ENCODE data around the gene OR4K15. TPM values are rescaled to one million over a fixed set of nuclear protein-coding genes. Genes with fewer than 3 reads are reported as not detected.

Gene OR4K15
- total RNA-seq (2021; ENCODE audit: unreplicated experiment) = not detected
- polyA plus RNA-seq (2012) = not detected in 2 replicates
- Bru-seq, nascent RNA = not detected
- BruChase-seq, experiment 1, labeled RNA remaining after a 6-hour chase = not detected
- BruChase-seq, experiment 2, labeled RNA remaining after a 2-hour chase = not detected
- long read RNA-seq = 0 reads

DNA sequence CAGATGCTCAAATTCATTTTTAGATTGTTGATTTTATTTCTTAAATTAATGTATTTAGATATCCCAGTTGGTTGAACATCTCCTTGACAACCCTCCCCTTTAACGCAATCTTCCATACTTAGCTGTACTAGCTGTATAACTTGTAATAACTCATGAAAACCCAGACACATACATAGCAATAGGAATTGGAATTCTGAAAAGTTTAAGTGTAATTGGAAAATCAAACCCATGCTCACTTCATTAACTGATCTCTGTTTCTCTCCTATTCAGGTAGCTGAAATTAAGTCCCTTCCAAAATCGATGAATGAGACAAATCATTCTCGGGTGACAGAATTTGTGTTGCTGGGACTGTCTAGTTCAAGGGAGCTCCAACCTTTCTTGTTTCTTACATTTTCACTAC, at the start of gene OR4K15:
OR4K15 (plus strand) TSS at position 301 of the 400 bp plus-strand sequence; CDS start at position 301, 0 bp downstream.
- ChIA-PET RAD21 (ENCODE audit: low non-redundant PET in 1 of 2, low total read pairs in 2 of 2, uncharacterized antibody in 2 of 2, unreplicated experiment in 2 of 2) (no interaction called here), CTCF (no interaction called here), POLR2A (no interaction called here)
- Histone ChIP-seq H3K27me3 (ENCODE audit: insufficient read depth, low read length) (no peaks in the 10 kb centered on the region), H3K9me2 (ENCODE audit: insufficient read depth) (no peaks in the 10 kb centered on the region), H3K9ac (ENCODE audit: low read length) (no peak within 1 kb of the TSS), H2AFZ (ENCODE audit: low read depth, low read length, poor library complexity, severe bottlenecking) (no peak within 1 kb of the TSS), H3K36me3 (ENCODE audit: control insufficient read depth in 1 of 2, insufficient read depth in 2 of 2, low read length in 2 of 2) (no peaks in the 10 kb centered on the region), H3K79me2 (ENCODE audit: insufficient read depth, low read length) (no peaks in the 10 kb centered on the region), H3K4me3 (replicated peaks in 1 of 2; ENCODE audit: low read depth in 1 of 2, low read length in 2 of 2) (no peak within 1 kb of the TSS), H3K27ac (ENCODE audit: low read depth, low read length) (no peak within 1 kb of the TSS), H3K4me1 (ENCODE audit: control insufficient read depth in 1 of 2, insufficient read depth in 2 of 2, low read length in 2 of 2) (no peaks in the 10 kb centered on the region), H3K9me3 (ENCODE audit: control insufficient read depth in 1 of 2, insufficient read depth in 1 of 2, low read depth in 1 of 2, low read length in 2 of 2) (no peaks in the 10 kb centered on the region), H3K4me2 (ENCODE audit: low read length) (no peak within 1 kb of the TSS), H4K20me1 (ENCODE audit: insufficient read depth) (no peaks in the 10 kb centered on the region)
- intact Hi-C loops (cut with micrococcal nuclease) = no loop called here
- TF ChIP-seq ZNF274 (IDR thresholded peaks at IDR 0.05; ENCODE audit: low read depth, low read length) (no peak), CEBPB (IDR thresholded peaks at IDR 0.05; ENCODE audit: low read depth) (no peak), EZH2phosphoT487 (IDR thresholded peaks at IDR 0.05; ENCODE audit: borderline replicate concordance) (no peak), FOSL1 (IDR thresholded peaks at IDR 0.05; ENCODE audit: low read depth) (no peak), EGR1 (IDR thresholded peaks at IDR 0.05; ENCODE audit: low read depth) (no peak)
- TF ChIP-seq, protein P1, sequence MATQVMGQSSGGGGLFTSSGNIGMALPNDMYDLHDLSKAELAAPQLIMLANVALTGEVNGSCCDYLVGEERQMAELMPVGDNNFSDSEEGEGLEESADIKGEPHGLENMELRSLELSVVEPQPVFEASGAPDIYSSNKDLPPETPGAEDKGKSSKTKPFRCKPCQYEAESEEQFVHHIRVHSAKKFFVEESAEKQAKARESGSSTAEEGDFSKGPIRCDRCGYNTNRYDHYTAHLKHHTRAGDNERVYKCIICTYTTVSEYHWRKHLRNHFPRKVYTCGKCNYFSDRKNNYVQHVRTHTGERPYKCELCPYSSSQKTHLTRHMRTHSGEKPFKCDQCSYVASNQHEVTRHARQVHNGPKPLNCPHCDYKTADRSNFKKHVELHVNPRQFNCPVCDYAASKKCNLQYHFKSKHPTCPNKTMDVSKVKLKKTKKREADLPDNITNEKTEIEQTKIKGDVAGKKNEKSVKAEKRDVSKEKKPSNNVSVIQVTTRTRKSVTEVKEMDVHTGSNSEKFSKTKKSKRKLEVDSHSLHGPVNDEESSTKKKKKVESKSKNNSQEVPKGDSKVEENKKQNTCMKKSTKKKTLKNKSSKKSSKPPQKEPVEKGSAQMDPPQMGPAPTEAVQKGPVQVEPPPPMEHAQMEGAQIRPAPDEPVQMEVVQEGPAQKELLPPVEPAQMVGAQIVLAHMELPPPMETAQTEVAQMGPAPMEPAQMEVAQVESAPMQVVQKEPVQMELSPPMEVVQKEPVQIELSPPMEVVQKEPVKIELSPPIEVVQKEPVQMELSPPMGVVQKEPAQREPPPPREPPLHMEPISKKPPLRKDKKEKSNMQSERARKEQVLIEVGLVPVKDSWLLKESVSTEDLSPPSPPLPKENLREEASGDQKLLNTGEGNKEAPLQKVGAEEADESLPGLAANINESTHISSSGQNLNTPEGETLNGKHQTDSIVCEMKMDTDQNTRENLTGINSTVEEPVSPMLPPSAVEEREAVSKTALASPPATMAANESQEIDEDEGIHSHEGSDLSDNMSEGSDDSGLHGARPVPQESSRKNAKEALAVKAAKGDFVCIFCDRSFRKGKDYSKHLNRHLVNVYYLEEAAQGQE (IDR thresholded peaks at IDR 0.05; ENCODE audit: low read depth) = no peak
- TF ChIP-seq, protein P2, sequence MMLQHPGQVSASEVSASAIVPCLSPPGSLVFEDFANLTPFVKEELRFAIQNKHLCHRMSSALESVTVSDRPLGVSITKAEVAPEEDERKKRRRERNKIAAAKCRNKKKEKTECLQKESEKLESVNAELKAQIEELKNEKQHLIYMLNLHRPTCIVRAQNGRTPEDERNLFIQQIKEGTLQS (IDR thresholded peaks at IDR 0.05) = no peak
- TF ChIP-seq, protein P3, sequence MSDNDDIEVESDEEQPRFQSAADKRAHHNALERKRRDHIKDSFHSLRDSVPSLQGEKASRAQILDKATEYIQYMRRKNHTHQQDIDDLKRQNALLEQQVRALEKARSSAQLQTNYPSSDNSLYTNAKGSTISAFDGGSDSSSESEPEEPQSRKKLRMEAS (IDR thresholded peaks at IDR 0.05) = no peak
- DNase-seq (ENCODE audit: low read depth, low spot score) = no peak
- no peak for ATAC-seq
- no TSS peak for BruUV-seq (replicated peaks)
